Inflammatory macrophage treated with lipopolysaccharide for 4 hours (primary cell): ENCODE data around the gene TTL.

Experiments used
- DNase-seq: peaks from one replicate; pipeline ENCODE4 v3.0.0-alpha.2; 2020

Gene TTL

DNA sequence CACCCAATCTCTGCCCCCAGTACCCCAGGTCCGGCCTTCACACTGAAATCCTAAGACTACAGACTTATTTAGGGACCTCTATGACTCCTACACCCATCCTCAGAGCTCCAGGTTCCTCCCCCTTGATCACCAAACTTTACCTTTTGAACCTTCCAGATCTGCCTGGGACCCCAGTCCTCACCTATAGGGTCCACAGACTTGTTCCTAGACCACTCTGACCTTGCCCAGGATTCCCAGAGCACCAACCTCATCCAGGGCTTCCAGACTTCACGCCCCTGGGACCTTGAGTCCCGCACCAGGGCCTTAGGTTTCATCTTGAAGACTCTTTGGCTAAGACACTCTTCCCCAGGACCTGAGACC lies 102.9 kb downstream of the TTL start:
- DNase-seq = no peak

DNA sequence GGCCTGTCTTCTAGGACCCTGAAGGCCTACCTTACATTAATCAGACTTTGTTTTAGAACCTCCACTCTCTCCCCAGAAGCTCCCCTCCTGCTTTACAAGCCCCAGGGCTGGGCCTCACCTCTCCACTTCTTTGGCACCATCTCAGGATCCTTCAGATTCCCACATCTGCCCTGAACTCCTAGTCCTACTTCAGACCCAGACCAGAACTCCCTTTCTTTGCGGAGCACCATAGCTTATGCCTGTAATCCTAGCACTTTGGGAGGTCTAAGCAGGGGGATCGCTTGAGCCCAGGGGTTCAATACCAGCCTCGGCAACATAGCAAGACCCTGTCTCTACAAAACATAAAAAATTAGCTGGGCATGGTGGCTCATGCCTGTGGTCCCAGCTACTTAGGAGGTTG lies 103.4 kb downstream of the TTL start:
- DNase-seq = no peak

- DNase-seq = no peak
Observed at GRCh38 chr2:112585873-112586464, 104.0 kb downstream of the TTL start.

DNA sequence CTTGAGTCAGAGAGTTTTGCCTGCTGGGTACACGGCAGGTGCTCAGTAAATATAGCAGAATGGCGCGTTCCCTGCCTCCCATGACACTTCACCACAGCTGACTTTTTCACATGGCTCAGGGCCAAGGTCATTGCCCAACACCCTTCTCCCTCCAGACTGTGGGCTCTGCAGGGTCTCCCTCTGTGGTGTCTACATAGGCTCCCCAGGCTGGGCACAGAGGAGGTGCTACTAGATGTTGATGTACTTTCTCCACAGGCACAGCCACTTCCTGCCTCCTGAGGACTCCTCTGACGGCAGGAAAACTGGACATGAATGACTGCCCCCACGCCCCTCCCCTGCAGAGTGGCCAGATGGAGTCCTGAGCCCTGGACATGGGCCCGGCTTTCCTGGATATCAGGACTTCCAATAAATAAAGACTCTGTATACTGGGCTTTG lies 106.7 kb downstream of the TTL start:
- DNase-seq = no peak
